DOHH2 (cell line): ENCODE results near the gene TSPAN5.

ENCODE experiments used
- CTCF ChIP-seq: fragments of 200-600 bp; sonication (generic); IDR thresholded peaks from one replicate; pipeline ENCODE4 v1.5.1; 2014; ENCODE audit warnings: antibody characterized with exemption, mild to moderate bottlenecking, low read depth, low read length; ENCODE audit not compliant: poor library complexity, severe bottlenecking
- EZH2phosphoT487 ChIP-seq: fragments of 200-600 bp; sonication (generic); IDR thresholded peaks from 2 replicates; pipeline ENCODE4 v1.6.1; 2017; ENCODE audit warnings: borderline replicate concordance, mild to moderate bottlenecking, antibody characterized with exemption, low read length, moderate library complexity, mixed read lengths

- no peak for TF ChIP-seq CTCF
- no peak for TF ChIP-seq EZH2phosphoT487
Observed at GRCh38 chr4:98677799-98678198, 19.4 kb upstream of the TSPAN5 start.
